CD4-positive, alpha-beta T cell treated with Interleukin-21 for 1 hour (primary cell): ENCODE data around the gene ARSK.

Source experiments
- DNase-seq: peaks from one replicate; pipeline ENCODE4 v3.0.0-alpha.2; 2020

Gene ARSK

GRCh38 chr5:95652849-95653248 lies 97.9 kb downstream of the ARSK start:
- no peak for DNase-seq

DNA sequence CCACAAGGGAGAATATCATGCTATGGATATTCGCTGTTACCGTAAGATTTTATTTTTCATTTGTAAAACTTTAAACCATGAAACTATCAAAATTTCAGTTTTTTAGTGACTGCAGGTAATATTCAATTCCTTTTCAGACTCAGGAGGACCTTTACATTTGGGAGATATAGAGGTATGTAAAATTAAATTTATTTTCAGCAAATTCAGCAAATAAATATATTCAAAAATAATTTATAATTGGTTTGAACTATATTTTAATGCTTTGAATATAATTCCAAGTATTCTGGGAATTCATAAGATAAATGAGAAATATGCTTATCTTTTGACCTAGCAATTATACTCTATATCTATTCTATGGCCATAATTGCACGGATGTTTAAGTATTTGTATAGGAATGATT lies 99.3 kb downstream of the ARSK start:
- DNase-seq: no peak
